GM23338 (cell line): ENCODE measurements around the gene PLD1. TPM values are rescaled to one million over a fixed set of nuclear protein-coding genes. Genes with fewer than 3 reads are reported as not detected.

ENCODE experiments used
- ATAC-seq: fragments of 200-7000 bp; cut with Tn5 transposase; 3 replicates; pipeline ENCODE4 v1.9.1; 2020
- DNase-seq: peaks from one replicate; pipeline ENCODE4 v3.0.0-alpha.2; 2015; ENCODE audit warnings: low spot score
- H2AFZ ChIP-seq: fragments of 200-600 bp; sonication (generic); 2 replicates; pipeline ENCODE4 v1.8.0; 2016; ENCODE audit warnings: antibody characterized with exemption, mild to moderate bottlenecking, moderate library complexity
- H3F3A ChIP-seq: fragments of 200-600 bp; sonication (generic); replicated peaks from 2 replicates; pipeline ENCODE4 v1.8.0; 2017; ENCODE audit warnings: antibody characterized with exemption, mixed run types, low read depth
- H3K27ac ChIP-seq: fragments of 200-600 bp; sonication (generic); 2 replicates; pipeline ENCODE4 v1.6.1; 2016; ENCODE audit warnings: low read depth
- H3K27me3 ChIP-seq: fragments of 200-600 bp; sonication (generic); 2 replicates; pipeline ENCODE4 v1.8.0; 2016; ENCODE audit warnings: mild to moderate bottlenecking, mixed run types, moderate library complexity; ENCODE audit not compliant: insufficient read depth
- H3K36me3 ChIP-seq: fragments of 200-600 bp; sonication (generic); 2 replicates; pipeline ENCODE4 v1.8.0; 2016; ENCODE audit warnings: mild to moderate bottlenecking; ENCODE audit not compliant: insufficient read depth
- H3K4me1 ChIP-seq: fragments of 200-600 bp; sonication (generic); 2 replicates; pipeline ENCODE4 v1.8.0; 2016; ENCODE audit warnings: mild to moderate bottlenecking, moderate library complexity; ENCODE audit not compliant: insufficient read depth
- H3K4me2 ChIP-seq: fragments of 200-600 bp; sonication (generic); 2 replicates; pipeline ENCODE4 v1.7.1; 2017; ENCODE audit warnings: mixed run types
- H3K4me3 ChIP-seq: fragments of 200-600 bp; sonication (generic); 2 replicates; pipeline ENCODE4 v1.6.1; 2016; ENCODE audit warnings: mixed run types
- H3K79me2 ChIP-seq: fragments of 200-600 bp; sonication (generic); replicated peaks from 2 replicates; pipeline ENCODE4 v1.8.0; 2017; ENCODE audit warnings: mild to moderate bottlenecking; ENCODE audit not compliant: insufficient read depth
- H3K9me2 ChIP-seq: fragments of 200-600 bp; sonication (generic); 2 replicates; pipeline ENCODE4 v1.8.0; 2017; ENCODE audit not compliant: insufficient read depth
- H4K20me1 ChIP-seq: fragments of 200-600 bp; sonication (generic); replicated peaks from 2 replicates; pipeline ENCODE4 v1.8.0; 2017; ENCODE audit warnings: mild to moderate bottlenecking; ENCODE audit not compliant: insufficient read depth
- H3K27ac Mint-ChIP-seq: 2 replicates; pipeline ENCODE4 v1.8.0; 2020; ENCODE audit warnings: inconsistent platforms, mild to moderate bottlenecking, moderate library complexity, mixed read lengths
- H3K27me3 Mint-ChIP-seq: 3 replicates; pipeline ENCODE4 v1.8.0; 2022; ENCODE audit warnings: low read depth, mild to moderate bottlenecking, moderate library complexity, mixed read lengths, inconsistent platforms; ENCODE audit not compliant: insufficient read depth, poor library complexity
- H3K36me3 Mint-ChIP-seq: 3 replicates; pipeline ENCODE4 v1.8.0; 2021; ENCODE audit warnings: low read depth, mild to moderate bottlenecking, inconsistent platforms, moderate library complexity, mixed read lengths
- H3K4me1 Mint-ChIP-seq: 3 replicates; pipeline ENCODE4 v1.8.0; 2020; ENCODE audit warnings: mild to moderate bottlenecking, inconsistent platforms, mixed read lengths
- H3K4me3 Mint-ChIP-seq: 3 replicates; pipeline ENCODE4 v1.8.0; 2021; ENCODE audit warnings: moderate library complexity, mild to moderate bottlenecking, inconsistent platforms, mixed read lengths
- H3K9me3 Mint-ChIP-seq: 3 replicates; pipeline ENCODE4 v1.8.0; 2020; ENCODE audit warnings: moderate library complexity, mild to moderate bottlenecking, inconsistent platforms, mixed read lengths
- CREB1 ChIP-seq: fragments of 250-450 bp; sonication (Bioruptor Pico); IDR thresholded peaks from 2 replicates; pipeline ENCODE4 v1.5.0; 2020; ENCODE audit warnings: low read depth, mild to moderate bottlenecking, moderate library complexity
- CTCF ChIP-seq, 2 experiments: fragments of 200-600 bp in 1 of 2; sonication (generic) in 1 of 2; conservative IDR thresholded peaks; 2 replicates each; pipeline versions ENCODE4 v1.5.1 to v1.6.1; 2016 to 2017; ENCODE audit warnings: antibody characterized with exemption in 2 of 2, low read depth in 2 of 2, mild to moderate bottlenecking in 2 of 2, moderate library complexity in 1 of 2
- EZH2 ChIP-seq: fragments of 200-600 bp; sonication (generic); IDR thresholded peaks from one replicate; pipeline ENCODE4 v1.8.0; 2017; ENCODE audit warnings: antibody characterized with exemption, mild to moderate bottlenecking, low read depth; ENCODE audit not compliant: unreplicated experiment
- EZH2phosphoT487 ChIP-seq: fragments of 200-600 bp; sonication (generic); IDR thresholded peaks from one replicate; pipeline ENCODE4 v1.8.1; 2018; ENCODE audit warnings: antibody characterized with exemption; ENCODE audit not compliant: unreplicated experiment
- NANOG ChIP-seq: IDR thresholded peaks from 2 replicates; pipeline ENCODE4 v1.6.1; 2016; ENCODE audit warnings: antibody characterized with exemption, borderline replicate concordance
- POLR2AphosphoS5 ChIP-seq: IDR thresholded peaks from 2 replicates; pipeline ENCODE4 v1.6.1; 2016; ENCODE audit warnings: antibody characterized with exemption, low read depth
- REST ChIP-seq: IDR thresholded peaks from one replicate; pipeline ENCODE4 v1.6.1; 2018; ENCODE audit warnings: antibody characterized with exemption; ENCODE audit not compliant: unreplicated experiment
- ZNF114 ChIP-seq: fragments of 250-450 bp; sonication (Bioruptor Pico); IDR thresholded peaks from 2 replicates; pipeline ENCODE4 v1.5.0; 2020; ENCODE audit warnings: mild to moderate bottlenecking, moderate library complexity
- ZNF331 ChIP-seq: fragments of 250-450 bp; sonication (Bioruptor Pico); IDR thresholded peaks from 2 replicates; pipeline ENCODE4 v1.5.0; 2020; ENCODE audit warnings: low read depth, mild to moderate bottlenecking, moderate library complexity
- ZNF462 ChIP-seq: fragments of 250-450 bp; sonication (Bioruptor Pico); IDR thresholded peaks from 2 replicates; pipeline ENCODE4 v1.5.0; 2020; ENCODE audit warnings: mild to moderate bottlenecking, moderate library complexity
- polyA plus RNA-seq: library from polyadenylated mRNA; unstranded; fragments of >200 nt; fragmentation: Nextera tagmentation; extraction: Ambion mirVana; gene quantifications from 2 replicates; pipeline ENCODE4 v1.2.1, GENCODE V29; 2016
- total RNA-seq: library from RNA; depleted of rRNA; stranded (reverse); fragments of >200 nt; shearing (Covaris generic); gene quantifications from 2 replicates; pipeline ENCODE4 v1.2.3, GENCODE V29; 2014

PLD1 gene
- total and polyA plus RNA-seq, 2 experiments from 2014 or later = 1.4 to 2.2 TPM

GRCh38 chr3:171838218-171838720 lies 28.0 kb upstream of the PLD1 start:
- no peaks in the 10 kb centered on the region for H3K9me2 ChIP-seq
- H3K36me3 ChIP-seq = no peaks in the 10 kb centered on the region
- no peaks in the 10 kb centered on the region for H3F3A ChIP-seq
- Mint-ChIP-seq H3K36me3 (no peaks in the 10 kb centered on the region), H3K9me3 (no peaks in the 10 kb centered on the region), H3K4me3 (no peak overlapping the region), H3K27me3 (no peaks in the 10 kb centered on the region), H3K27ac (peak overlapping the region; percentile 56), H3K4me1 (peaks cover 22% of the 10 kb centered on the region)
- H3K79me2 ChIP-seq = no peaks in the 10 kb centered on the region
- no peaks in the 10 kb centered on the region for H3K27me3 ChIP-seq
- no peak overlapping the region for H3K4me2 ChIP-seq
- peak; percentile 25 for DNase-seq
- no peaks in the 10 kb centered on the region for H4K20me1 ChIP-seq
- no peak overlapping the region for H3K27ac ChIP-seq
- H3K4me1 ChIP-seq = no peaks in the 10 kb centered on the region
- H3K4me3 ChIP-seq = no peak overlapping the region
- TF ChIP-seq EZH2phosphoT487 = no peak
- no peak for TF ChIP-seq CTCF (conservative IDR thresholded peaks at IDR 0.05; ENCODE audit: low read depth in 2 of 2)
- TF ChIP-seq POLR2AphosphoS5 = no peak
- TF ChIP-seq ZNF331 (CRISPR knock-in tag) = no peak
- no peak for TF ChIP-seq ZNF462
- TF ChIP-seq REST = no peak
- TF ChIP-seq CREB1 = no peak
- TF ChIP-seq EZH2 = no peak
- no peak for TF ChIP-seq ZNF114
- no peak for TF ChIP-seq NANOG
- H2AFZ ChIP-seq = peak overlapping the region; percentile 58; the same call in 1 of the 2 replicates
- ATAC-seq = peak; percentile 78
